GM04503 (cell line): ENCODE data around the gene RGS3.

Experiments used
- DNase-seq: peaks from one replicate; pipeline ENCODE4 v3.0.0-alpha.2; 2012; ENCODE audit warnings: low read depth

RGS3 gene

DNA sequence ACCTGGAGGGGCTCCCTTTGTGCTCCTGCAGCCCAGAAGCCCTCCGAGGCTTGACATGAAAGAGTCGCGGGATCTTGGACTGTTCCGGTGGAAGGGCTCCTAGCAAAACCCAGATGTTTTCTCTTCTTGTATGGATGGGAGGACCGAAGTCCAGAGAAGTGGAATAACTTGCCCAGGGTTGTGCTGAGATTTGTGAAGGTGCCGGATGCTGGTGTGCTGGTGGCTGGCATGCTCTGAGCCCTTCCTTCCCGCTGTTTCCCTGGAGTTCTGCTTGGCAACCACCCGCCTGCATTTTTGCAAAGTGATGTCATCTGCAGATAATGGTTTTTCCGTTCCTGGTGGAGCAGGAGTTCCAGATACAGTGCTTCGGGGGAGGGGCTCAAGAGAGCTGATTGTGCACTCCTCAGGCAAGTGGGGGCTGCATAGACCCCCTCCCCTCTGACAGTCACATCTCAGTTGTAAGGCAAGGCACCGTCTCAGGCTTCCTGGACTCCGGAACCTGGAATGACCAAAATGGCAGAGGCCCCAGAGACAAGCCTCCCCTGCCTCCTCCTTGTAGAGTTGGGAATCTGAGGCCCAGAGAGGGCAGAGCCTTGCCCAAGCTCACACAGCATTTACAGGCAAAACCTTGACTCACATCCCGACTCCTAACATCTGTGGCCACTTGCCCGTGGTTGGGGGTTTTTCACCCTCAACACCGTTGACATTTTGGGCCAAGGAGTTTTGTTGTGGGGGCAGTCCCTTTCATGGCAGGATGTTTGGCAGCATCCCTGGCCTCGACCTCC lies 157.0 kb downstream of the RGS3 start:
- DNase-seq, result peak; percentile 75

DNA sequence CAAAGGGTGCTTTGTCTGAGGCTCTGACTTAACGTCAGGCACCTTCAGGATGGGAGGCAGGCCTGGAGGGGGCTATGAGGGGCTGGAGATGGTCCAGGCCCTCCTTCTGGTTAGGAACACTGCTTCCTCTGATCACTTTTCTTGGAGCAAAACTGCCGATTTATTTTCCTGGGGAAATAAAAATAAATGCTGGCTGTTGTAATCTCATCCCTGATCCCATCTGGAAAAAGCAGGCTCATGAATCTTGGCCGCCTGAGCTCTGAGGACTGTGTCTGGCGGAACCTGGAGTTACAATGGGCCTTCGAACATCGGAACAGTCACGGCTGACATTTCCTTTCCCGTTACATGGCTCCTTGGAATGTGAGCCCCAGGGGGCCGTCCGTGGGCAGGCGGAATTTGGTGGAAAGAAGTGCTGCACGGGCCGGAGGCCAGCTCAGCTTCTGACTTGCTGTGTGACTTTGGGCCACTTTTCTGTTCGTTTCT lies 157.8 kb downstream of the RGS3 start:
- DNase-seq, result peak; percentile 88

DNA sequence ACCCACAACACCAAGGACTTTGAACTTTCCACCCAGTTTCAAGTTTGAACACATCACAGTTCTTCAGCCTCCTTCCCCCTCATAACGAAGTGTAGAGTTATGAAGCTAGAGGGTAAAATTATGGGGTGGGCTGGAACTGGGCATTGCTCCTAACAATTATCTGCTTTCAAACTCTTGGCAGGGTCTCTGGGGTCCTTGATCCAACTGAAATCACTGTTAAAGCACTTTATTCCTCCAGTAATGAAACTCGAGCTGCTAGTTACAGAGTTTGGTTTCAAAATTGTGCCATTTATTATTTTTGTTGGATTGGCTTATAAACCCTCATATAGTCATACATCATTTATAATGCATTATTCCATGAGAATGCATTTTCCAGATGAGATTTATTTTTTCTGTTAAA lies 158.5 kb downstream of the RGS3 start:
- DNase-seq, result no peak

DNA sequence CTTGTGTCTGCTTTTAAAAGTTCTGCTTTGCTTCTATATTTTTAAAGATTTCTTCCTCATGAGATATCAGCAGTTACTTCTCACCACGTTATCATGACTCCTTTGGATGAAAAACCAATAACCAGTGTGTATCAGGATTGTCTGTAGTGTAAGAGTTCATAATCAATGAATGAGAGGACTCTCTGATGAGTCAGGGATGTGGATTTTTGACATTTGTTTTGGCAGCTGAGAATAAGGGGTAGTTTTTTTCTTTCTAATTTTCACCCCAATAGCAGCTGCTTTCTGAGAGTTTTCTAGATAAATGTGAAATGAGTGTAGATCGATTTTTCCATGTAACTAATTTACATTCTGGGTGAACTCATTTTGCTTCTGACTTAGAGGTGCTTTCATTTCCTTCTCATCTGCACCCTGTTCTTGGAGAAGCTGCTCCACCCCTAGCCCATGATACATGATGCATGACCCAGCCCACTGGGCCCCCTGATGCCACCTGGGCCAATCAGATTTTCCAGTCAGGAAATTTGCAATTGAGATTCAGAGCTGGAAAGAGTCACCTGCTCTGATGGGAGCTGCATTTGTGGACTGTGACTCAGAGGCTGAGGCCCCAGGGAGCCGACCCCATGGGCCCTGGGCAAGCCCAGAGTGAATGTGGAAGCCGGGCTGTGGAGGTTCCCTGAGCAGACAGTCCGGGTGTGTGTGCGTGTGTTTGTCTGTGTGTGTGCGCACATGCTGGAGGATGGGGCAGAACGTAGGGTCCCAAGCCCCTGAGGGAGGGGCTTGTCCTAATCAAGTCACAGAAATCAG lies 159.3 kb downstream of the RGS3 start:
- DNase-seq, result peak; percentile 43

DNA sequence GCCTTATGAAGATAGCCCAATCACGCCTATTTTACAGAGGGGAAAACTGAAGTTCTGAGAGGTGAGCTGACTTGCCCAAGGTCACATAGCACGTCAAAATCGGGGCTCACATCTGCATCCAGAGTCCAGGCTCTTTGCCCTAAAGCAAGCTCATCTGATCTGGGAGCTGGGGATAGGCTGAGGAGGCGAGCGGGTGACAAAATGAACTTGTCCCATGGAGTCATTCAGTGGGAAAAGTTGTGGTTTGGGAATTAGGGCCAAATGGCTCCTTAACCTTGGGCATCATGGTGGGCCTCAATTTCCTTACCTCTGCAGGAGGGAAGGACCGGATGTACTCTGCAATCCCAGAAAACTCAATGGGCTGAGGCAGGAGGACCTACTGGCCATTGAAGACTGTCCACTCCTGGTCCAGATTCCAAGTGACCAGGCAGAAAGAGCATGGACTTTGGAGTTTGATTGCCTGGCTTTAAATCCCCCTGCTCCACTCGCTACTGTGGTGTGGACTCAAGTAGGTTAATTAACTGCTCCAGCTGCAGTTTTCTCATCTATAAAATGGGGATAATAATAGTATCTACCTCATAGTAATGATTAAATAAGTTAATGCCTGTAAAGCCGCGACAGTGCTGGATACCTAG lies 160.4 kb downstream of the RGS3 start:
- DNase-seq, result no peak

GRCh38 chr9:113624721-113625120 lies 161.2 kb downstream of the RGS3 start:
- peak; percentile 44 for DNase-seq

GRCh38 chr9:113625486-113625885 lies 162.0 kb downstream of the RGS3 start:
- no peak for DNase-seq

- no peak for DNase-seq
Measured at GRCh38 chr9:113626735-113627495, 163.4 kb downstream of the RGS3 start.

DNA sequence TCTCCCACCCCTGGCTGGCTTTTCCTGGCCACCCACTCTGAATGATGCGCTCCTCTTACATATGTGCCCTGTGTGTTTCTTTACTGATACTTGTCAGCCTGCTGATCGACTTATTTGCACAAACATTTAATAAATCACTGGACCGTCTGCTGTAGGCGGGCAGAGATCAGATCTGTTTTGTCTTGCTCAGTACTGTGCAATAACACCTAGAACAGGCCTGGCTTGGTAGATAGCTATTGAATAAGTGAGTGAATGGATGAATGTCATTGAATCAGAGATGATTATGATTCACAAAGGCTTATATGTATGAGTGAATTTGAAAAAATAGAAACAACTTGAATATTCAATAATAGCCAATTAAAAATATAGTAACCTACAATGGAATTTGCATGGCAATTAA lies 165.1 kb downstream of the RGS3 start:
- DNase-seq, result no peak

GRCh38 chr9:113630386-113631136 lies 167.0 kb downstream of the RGS3 start:
- no peak for DNase-seq

GRCh38 chr9:113631137-113631765 lies 167.7 kb downstream of the RGS3 start:
- DNase-seq, result no peak

DNA sequence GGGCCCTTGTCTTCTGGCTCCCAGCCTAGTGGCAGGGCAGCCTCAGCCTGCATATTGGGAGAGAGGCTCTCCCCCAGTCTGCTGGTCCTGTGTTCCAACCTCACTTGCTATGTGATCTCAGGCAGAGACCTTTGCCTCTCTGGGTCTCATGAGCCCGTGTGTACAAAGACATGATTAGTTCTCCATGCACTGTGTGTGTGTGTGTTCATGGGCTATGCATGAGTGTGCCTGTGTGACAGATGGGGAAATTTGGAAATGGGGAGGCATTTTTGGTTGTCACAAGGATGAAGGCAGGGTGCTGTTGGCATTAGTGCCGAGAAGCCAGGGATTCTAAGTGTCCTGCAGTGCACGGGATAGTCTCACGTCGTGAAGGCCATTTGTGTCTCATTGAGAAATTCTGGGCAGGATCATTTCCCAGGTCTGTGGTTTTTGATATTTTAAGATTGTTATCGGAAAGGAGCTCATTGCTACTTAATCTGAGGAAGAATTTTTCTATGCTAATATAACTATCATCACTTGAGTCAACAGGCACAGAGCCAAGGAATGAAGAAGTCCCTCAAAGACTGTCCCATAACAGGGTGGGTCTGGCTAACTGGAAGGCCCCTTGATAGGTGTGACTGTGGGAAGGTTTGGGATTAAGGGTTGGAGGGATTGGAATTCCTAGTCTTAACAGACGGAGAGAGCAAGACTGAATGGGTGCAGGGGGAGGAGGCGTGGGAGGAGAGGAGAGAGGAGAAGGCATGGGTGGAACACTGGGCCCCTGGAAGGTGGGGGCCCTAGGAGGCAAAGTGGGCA lies 168.5 kb downstream of the RGS3 start:
- peak; percentile 25 for DNase-seq

GRCh38 chr9:113632776-113633590 lies 169.5 kb downstream of the RGS3 start:
- no peak for DNase-seq

DNA sequence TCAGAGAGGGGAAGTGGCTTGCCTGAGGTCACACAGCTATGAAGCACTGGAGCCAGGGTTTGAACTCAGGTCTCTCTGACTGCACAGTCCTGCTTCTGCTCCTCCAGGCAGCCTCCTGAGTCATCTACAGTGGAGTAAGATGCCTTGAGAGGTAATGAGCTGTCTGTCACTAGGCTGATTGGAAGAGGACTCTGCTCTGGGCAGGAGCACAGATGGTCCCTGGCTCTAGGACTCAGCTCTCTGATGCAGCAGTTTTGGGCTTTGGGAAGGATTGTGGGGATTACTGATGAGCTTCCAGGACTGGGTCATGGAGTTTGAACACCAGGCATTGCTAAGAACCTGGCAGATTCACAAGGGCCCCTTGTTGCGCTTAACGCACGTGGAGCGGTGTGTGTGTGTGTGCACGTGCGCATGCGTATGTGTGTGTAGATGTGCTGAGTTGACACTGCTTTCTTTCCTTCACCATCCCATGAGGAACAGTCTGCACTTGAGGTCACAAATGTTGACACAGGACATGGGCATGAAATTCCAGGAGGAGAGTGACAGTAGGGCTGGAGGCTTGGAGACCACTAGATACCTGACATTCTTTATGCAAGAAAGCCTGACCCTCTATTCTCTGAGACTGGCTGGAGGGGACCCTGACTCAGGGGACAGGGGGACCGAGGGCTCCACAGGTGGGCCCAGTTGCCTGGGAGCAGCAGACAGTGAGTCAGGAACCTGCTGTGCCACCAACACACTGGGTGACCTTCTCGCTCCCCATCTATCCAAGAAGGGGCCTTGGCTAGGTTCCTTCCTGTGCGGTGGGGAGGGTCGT lies 170.5 kb downstream of the RGS3 start:
- DNase-seq, result no peak

DNA sequence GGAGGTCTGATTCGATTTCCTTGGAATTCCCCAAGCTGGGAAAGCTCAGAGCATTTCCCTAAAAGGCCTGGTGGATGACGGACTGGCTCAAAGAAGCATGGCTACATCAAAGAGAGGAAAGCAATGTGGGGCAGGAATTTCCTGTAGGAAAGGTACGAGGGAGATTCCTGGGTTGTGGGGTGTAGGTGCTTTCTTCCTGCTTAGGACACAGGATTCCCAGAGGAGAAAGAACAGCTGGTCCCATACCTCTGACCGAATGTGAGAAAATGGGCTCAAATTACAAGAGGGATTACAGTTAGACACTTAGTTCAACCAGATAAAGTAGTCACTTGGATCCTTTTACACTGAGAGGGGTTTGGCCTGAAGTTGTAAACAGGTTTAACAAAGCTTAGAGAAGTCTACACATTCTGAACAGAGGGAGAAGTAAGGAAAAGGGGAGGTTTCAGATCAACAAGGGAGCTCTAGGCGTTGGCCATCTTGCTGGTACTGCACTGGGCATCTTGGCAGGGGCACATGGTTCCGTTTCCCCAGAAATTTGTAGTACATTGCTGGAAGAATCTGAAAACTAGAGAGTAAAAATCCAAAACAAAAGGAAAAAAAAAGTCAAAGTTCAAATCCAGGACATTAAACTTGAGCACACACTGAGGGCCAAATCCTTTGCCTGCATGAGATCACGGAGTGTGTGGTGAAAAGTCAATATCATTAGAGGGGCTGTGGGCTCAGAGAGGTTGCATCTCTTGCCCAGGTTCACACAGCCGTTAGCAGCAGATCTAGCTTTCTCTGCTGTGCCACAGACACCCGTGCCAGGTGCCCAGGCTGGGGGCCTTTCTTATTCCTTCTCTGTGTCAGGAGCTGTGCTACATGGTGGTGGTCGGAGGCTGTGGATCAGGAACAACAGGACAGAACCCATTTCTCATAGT lies 171.3 kb downstream of the RGS3 start:
- no peak for DNase-seq

DNA sequence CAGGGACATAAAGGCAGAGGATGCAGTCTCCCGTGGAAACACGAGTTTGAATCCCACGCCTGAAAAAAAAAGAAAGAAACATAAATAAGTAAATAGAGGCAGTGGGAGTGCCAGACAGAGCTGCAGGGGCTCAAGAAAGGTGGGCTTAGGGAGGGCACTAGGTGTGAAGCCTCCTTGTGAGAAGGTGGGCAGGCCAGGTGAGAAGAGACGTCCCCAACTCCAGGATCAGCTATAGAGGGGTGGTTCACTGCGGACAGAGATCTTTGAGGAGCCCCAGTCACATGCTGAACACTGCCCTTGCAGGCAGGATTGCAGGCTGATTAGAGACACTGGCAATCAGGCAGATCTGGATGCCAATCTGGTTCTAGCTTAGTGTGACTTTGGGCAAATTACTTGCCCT lies 172.1 kb downstream of the RGS3 start:
- no peak for DNase-seq

- DNase-seq, result no peak
Measured at GRCh38 chr9:113636165-113636564, 172.6 kb downstream of the RGS3 start.
